Activated T-helper 1 cell treated with anti-CD3 and anti-CD28 coated beads, Interleukin-12 subunit alpha, Interleukin-12 subunit beta, Interleukin-2, Interleukin-4 antibody, amounts not matched to agents 30 ng/mL and 10 ng/mL and 1 ng/mL, durations not matched to agents 14 hours and 24 hours and 36 hours (primary cell): Measurements from ENCODE around the gene STX7. TPM values are rescaled to one million over a fixed set of nuclear protein-coding genes. Genes with fewer than 3 reads are reported as not detected.

Source experiments
- DNase-seq: peaks from one replicate; pipeline ENCODE4 v3.0.0; 2021; ENCODE audit warnings: low spot score
- H3K27ac Mint-ChIP-seq: one replicate; pipeline ENCODE4 v1.8.0; 2021; ENCODE audit warnings: mild to moderate bottlenecking, mixed read lengths
- H3K27me3 Mint-ChIP-seq: one replicate; pipeline ENCODE4 v1.8.0; 2022; ENCODE audit warnings: mild to moderate bottlenecking, moderate library complexity, mixed read lengths; ENCODE audit not compliant: insufficient read depth
- H3K36me3 Mint-ChIP-seq: one replicate; pipeline ENCODE4 v1.8.0; 2021; ENCODE audit warnings: low read depth, mixed read lengths
- H3K4me1 Mint-ChIP-seq: one replicate; pipeline ENCODE4 v1.8.0; 2021; ENCODE audit warnings: low read depth, mixed read lengths
- H3K4me3 Mint-ChIP-seq: one replicate; pipeline ENCODE4 v1.8.0; 2021; ENCODE audit warnings: mild to moderate bottlenecking, moderate library complexity, mixed read lengths
- H3K9me3 Mint-ChIP-seq: one replicate; pipeline ENCODE4 v1.8.0; 2021; ENCODE audit warnings: mixed read lengths
- intact Hi-C: fragments of 100-400 bp; cut with micrococcal nuclease; formaldehyde crosslinking; loops from one replicate; pipeline ENCODE4 v1.15.1; 2024
- total RNA-seq: library from RNA; stranded (reverse); gene quantifications from 2 replicates; pipeline ENCODE4 v1.2.3, GENCODE V29; 2022

STX7 gene
- total RNA-seq, 1 donor from 2014 or later: 17.3 TPM

DNA sequence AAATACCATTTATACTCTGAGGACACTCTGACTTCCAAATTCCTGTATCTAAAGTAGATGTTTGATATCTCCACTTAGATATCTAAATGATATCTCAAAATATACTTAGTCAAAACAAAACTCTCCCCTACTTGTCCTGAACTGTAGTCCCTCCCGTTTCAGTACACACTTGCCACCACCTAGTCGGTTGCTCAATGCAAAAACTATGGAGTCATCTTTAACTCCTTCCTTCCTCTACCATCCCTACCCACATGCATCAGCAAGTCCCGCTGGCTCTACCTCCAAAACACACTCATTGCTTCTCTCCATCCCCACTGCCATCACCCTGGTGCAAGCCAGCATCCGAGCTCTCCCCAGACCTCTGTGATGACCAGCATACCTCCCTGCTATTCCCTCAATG lies 13.2 kb downstream of the STX7 start:
- no peaks in the 10 kb centered on the region for H3K9me3 Mint-ChIP-seq
- no peak overlapping the region for H3K4me3 Mint-ChIP-seq
- peaks cover 27% of the 10 kb centered on the region for H3K4me1 Mint-ChIP-seq
- H3K36me3 Mint-ChIP-seq: peaks cover 32% of the 10 kb centered on the region
- no peak overlapping the region for H3K27ac Mint-ChIP-seq
- no peaks in the 10 kb centered on the region for H3K27me3 Mint-ChIP-seq
- no peak for DNase-seq
- intact Hi-C loops: loop anchor here (5.0 kb wide), 1 partner anchor 132 kb away; no protein-coding TSS in a partner anchor

GRCh38 chr6:132498638-132499037 lies 14.3 kb downstream of the STX7 start:
- intact Hi-C loops: loop anchor here (5.0 kb wide), 1 partner anchor 131 kb away; no protein-coding TSS in a partner anchor
- Mint-ChIP-seq H3K4me3 (no peak overlapping the region), H3K27me3 (no peaks in the 10 kb centered on the region), H3K36me3 (peaks cover 37% of the 10 kb centered on the region), H3K27ac (no peak overlapping the region), H3K4me1 (peaks cover 33% of the 10 kb centered on the region), H3K9me3 (no peaks in the 10 kb centered on the region)
- DNase-seq: no peak

DNA sequence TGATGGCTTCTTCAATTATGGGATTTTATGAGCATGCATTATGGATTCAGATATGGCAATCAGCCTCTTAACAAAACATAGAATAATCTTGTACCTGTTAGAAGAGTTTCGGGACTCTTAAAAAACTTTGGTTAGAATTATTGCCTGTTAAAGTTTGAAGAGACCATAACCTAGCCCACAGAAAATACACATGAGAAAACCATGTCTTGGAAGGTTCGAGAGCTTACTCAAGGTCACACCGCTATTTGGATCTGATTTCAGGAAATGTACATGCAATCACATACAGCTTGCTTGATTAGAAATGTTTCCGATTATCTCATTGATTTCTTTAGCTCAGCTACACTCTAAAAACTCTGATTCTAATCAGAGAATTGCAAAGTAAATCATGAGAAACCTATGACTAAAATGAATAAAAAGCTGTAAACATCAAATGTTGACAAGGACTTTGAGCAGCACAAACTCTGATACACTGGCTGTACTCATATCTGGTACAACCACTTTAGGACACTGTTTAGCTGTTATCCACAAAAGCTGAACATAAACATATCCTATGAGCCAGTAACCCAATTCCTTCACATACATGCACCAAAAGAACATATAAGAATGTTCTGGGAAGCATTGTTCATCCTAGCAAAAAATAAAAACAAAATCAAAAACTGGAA lies 16.3 kb downstream of the STX7 start:
- Mint-ChIP-seq H3K9me3 (no peaks in the 10 kb centered on the region), H3K4me3 (no peak overlapping the region), H3K36me3 (peaks cover 35% of the 10 kb centered on the region), H3K27me3 (no peaks in the 10 kb centered on the region), H3K27ac (no peak overlapping the region), H3K4me1 (peaks cover 33% of the 10 kb centered on the region)
- intact Hi-C loops: loop anchor here (5.0 kb wide), 1 partner anchor 129 kb away; no protein-coding TSS in a partner anchor
- no peak for DNase-seq

DNA sequence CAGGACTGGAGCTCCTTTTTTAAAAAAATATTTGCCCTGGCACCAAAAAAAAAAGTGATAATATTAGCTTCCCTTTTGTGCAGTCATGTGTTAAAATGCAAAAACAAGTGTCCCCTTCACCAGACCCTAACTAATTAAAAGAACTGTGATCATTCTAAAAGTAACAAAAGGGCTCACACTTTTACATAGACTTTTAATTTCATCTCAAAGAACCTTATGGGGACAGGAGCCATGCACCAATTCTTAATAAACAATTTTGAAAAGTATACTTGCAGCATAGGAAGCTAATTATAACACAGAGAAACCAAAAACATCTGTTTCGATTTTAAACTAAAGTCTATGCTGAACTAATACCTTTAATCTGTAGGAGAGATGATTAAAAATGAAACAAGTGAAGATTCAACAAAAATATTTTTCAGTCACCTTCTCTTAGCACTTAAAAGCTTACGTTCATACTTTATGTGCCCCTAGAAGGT lies 17.3 kb downstream of the STX7 start:
- intact Hi-C loops: loop anchor here (1.0 to 5.0 kb wide), 2 partner anchors 18 to 128 kb away; partner anchors contain the start of gene STX7
- DNase-seq: no peak
- no peaks in the 10 kb centered on the region for H3K9me3 Mint-ChIP-seq
- peaks cover 33% of the 10 kb centered on the region for H3K4me1 Mint-ChIP-seq
- peaks cover 31% of the 10 kb centered on the region for H3K36me3 Mint-ChIP-seq
- no peak overlapping the region for H3K4me3 Mint-ChIP-seq
- H3K27ac Mint-ChIP-seq: peak overlapping the region; percentile 25
- no peaks in the 10 kb centered on the region for H3K27me3 Mint-ChIP-seq

GRCh38 chr6:132494954-132495353 lies 18.0 kb downstream of the STX7 start:
- Mint-ChIP-seq H3K36me3 (peaks cover 25% of the 10 kb centered on the region), H3K4me1 (peaks cover 27% of the 10 kb centered on the region), H3K27me3 (no peaks in the 10 kb centered on the region), H3K27ac (no peak overlapping the region), H3K9me3 (no peaks in the 10 kb centered on the region), H3K4me3 (no peak overlapping the region)
- DNase-seq: no peak
- intact Hi-C loops: loop anchor here (1.0 to 5.0 kb wide), 2 partner anchors 18 to 128 kb away; partner anchors contain the start of gene STX7

- peaks cover 30% of the 10 kb centered on the region for H3K4me1 Mint-ChIP-seq
- no peaks in the 10 kb centered on the region for H3K9me3 Mint-ChIP-seq
- DNase-seq: no peak
- H3K27ac Mint-ChIP-seq: no peak overlapping the region
- H3K27me3 Mint-ChIP-seq: no peaks in the 10 kb centered on the region
- intact Hi-C loops: no loop called here
- H3K4me3 Mint-ChIP-seq: no peak overlapping the region
- H3K36me3 Mint-ChIP-seq: peaks cover 9% of the 10 kb centered on the region
These were observed 21.0 kb downstream of the STX7 start for GRCh38 chr6:132491881-132492280.

- intact Hi-C loops: no loop called here
- no peak overlapping the region for H3K27ac Mint-ChIP-seq
- DNase-seq: no peak
- H3K36me3 Mint-ChIP-seq: peaks cover 9% of the 10 kb centered on the region
- H3K9me3 Mint-ChIP-seq: no peaks in the 10 kb centered on the region
- H3K27me3 Mint-ChIP-seq: no peaks in the 10 kb centered on the region
- peaks cover 27% of the 10 kb centered on the region for H3K4me1 Mint-ChIP-seq
- H3K4me3 Mint-ChIP-seq: no peak overlapping the region
These were observed 21.6 kb downstream of the STX7 start for GRCh38 chr6:132491303-132491702.

DNA sequence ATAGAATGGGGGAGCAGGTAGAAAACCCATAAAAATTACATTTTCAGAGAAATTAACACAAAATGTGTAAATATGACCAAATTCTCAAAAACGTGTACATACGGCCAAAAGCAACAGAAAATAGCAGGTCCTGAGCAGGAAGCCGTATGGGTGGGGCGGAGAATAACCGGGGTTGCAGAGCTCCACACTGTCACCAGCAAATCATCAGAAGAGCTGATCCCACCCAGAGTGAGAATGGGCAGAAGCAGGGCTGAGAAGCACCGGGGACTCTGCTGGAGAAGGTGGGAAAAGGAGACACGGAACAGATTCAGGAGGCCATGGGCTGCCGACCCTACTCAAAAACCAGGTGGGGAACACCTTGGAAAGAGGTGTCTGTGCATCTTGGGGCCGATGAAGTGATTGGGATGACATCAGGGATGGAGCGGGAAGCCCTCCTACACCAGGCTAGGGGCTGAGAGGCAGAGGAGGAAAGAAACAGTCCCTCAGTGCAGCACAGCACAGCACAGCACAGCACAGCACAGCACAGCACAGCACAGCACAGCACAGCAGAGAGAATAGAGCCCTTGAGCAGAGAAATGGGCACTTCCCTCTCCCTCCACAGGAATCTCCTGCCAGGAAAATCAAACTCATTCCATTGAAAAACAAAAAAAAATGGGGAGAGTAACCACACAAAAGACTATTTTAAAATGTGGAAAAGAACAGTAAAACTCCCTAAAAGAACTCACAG lies 22.3 kb downstream of the STX7 start:
- Mint-ChIP-seq H3K9me3 (no peaks in the 10 kb centered on the region), H3K4me3 (no peak overlapping the region), H3K27ac (no peak overlapping the region), H3K27me3 (no peaks in the 10 kb centered on the region), H3K4me1 (peaks cover 20% of the 10 kb centered on the region), H3K36me3 (peaks cover 9% of the 10 kb centered on the region)
- no peak for DNase-seq
- intact Hi-C loops: no loop called here

DNA sequence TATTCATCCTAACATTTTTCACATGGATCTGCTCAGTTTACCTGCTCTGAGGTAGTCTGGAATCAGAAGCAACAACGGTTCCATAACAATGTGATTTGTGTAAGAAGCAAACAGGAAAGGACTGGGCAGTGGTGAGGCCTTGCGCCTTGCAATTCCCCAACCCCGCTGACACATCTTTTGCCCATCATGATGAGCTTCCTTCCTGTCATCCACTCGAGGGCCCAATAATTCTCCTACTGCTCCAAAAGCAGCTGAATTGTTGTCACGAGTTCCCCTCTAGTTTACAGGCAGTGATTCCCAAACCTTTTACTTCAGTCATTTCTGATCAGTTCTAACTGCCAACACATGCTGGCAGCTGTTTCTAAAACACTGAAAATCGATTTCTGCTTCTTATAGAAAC lies 22.9 kb downstream of the STX7 start:
- Mint-ChIP-seq H3K4me3 (no peak overlapping the region), H3K9me3 (no peaks in the 10 kb centered on the region), H3K36me3 (peaks cover 8% of the 10 kb centered on the region), H3K27ac (no peak overlapping the region), H3K4me1 (peaks cover 14% of the 10 kb centered on the region), H3K27me3 (no peaks in the 10 kb centered on the region)
- DNase-seq: no peak
- intact Hi-C loops: no loop called here

DNA sequence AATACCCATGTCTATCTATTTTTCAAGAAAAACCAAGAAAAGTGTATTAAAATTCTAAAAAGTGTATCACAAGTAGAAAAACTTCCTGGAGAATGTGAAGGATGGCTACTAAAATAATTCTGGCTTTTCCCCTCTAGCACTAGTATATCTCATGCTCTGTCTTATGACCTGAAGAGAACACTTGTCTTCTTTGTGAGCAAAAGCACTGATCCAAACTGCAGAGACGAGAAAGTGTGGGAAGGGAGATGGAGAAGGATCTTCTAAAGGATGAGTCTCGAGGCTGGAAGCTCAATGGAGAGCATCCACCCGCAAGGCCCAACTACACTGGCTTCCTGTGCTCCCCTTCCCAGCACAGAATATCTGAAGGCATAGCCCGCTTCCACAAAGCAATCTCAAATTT lies 23.5 kb downstream of the STX7 start:
- intact Hi-C loops: loop anchor here (5.0 kb wide), 1 partner anchor 572 kb away; no protein-coding TSS in a partner anchor
- no peaks in the 10 kb centered on the region for H3K9me3 Mint-ChIP-seq
- peaks cover 7% of the 10 kb centered on the region for H3K4me1 Mint-ChIP-seq
- H3K27ac Mint-ChIP-seq: no peak overlapping the region
- H3K27me3 Mint-ChIP-seq: no peaks in the 10 kb centered on the region
- no peak overlapping the region for H3K4me3 Mint-ChIP-seq
- no peak for DNase-seq
- peaks cover 2% of the 10 kb centered on the region for H3K36me3 Mint-ChIP-seq

GRCh38 chr6:132487762-132488161 lies 25.2 kb downstream of the STX7 start:
- Mint-ChIP-seq H3K4me1 (peaks cover 6% of the 10 kb centered on the region), H3K27ac (no peak overlapping the region), H3K27me3 (no peaks in the 10 kb centered on the region), H3K9me3 (no peaks in the 10 kb centered on the region), H3K4me3 (no peak overlapping the region), H3K36me3 (no peaks in the 10 kb centered on the region)
- intact Hi-C loops: loop anchor here (5.0 kb wide), 1 partner anchor 570 kb away; no protein-coding TSS in a partner anchor
- DNase-seq: no peak

GRCh38 chr6:132484680-132485018 lies 28.3 kb downstream of the STX7 start:
- intact Hi-C loops: loop anchor here (1.0 to 5.0 kb wide), 5 partner anchors 28 to 567 kb away; partner anchors contain the start of gene STX7
- no peak overlapping the region for H3K4me3 Mint-ChIP-seq
- H3K27me3 Mint-ChIP-seq: no peaks in the 10 kb centered on the region

More at GRCh38 chr6:132484680-132485018, 28.3 kb downstream of the STX7 start:
- Mint-ChIP-seq H3K27ac (no peak overlapping the region), H3K36me3 (no peaks in the 10 kb centered on the region), H3K9me3 (no peaks in the 10 kb centered on the region), H3K4me1 (peaks cover 6% of the 10 kb centered on the region)
- DNase-seq: no peak
